ENCODE data around the gene HOXA3. TPM values are rescaled to one million over a fixed set of nuclear protein-coding genes. Genes with fewer than 3 reads are reported as not detected.

HOXA3 gene
- total RNA-seq, 1 donor from 2014 or later: 3.7 TPM

- peak overlapping the region; percentile 79 for H3K27ac ChIP-seq (ENCODE audit: low read depth, low read length)
- H3K9ac ChIP-seq (ENCODE audit: low read depth in 1 of 3, low read length in 3 of 3): peak overlapping the region; percentile 74 to 88 (median 76)
- H3K27me3 ChIP-seq (ENCODE audit: control insufficient read depth in 3 of 3, insufficient read depth in 3 of 3, low read length in 3 of 3): no peaks in the 10 kb centered on the region
- peaks cover 25 to 35% (median 33%) of the 10 kb centered on the region in 3 donors for H3K4me1 ChIP-seq (ENCODE audit: control insufficient read depth in 3 of 3, insufficient read depth in 3 of 3, low read length in 3 of 3)
- H3K9me3 ChIP-seq (ENCODE audit: control insufficient read depth in 3 of 3, low read length in 3 of 3): no peaks in the 10 kb centered on the region
- peaks cover 0 to 6% (median 0%) of the 10 kb centered on the region in 3 donors for H3K36me3 ChIP-seq (ENCODE audit: control insufficient read depth in 3 of 3, insufficient read depth in 3 of 3, low read length in 3 of 3)
- H3K4me3 ChIP-seq (ENCODE audit: low read length in 3 of 3): peak overlapping the region; percentile 70 to 84 (median 81)
Measured at GRCh38 chr7:27160546-27161213, 8.3 kb upstream of the HOXA3 start.

GRCh38 chr7:27160145-27160545 is 7.8 kb upstream of the HOXA3 start:
- H3K4me1 ChIP-seq (ENCODE audit: control insufficient read depth in 3 of 3, insufficient read depth in 3 of 3, low read length in 3 of 3): peaks cover 30 to 40% (median 38%) of the 10 kb centered on the region in 3 donors
- peak overlapping the region; percentile 79 for H3K27ac ChIP-seq (ENCODE audit: low read depth, low read length)

GRCh38 chr7:27159266-27160144 is 7.1 kb upstream of the HOXA3 start:
- Histone ChIP-seq H3K36me3 (ENCODE audit: control insufficient read depth in 3 of 3, insufficient read depth in 3 of 3, low read length in 3 of 3) (peaks cover 0 to 6% (median 0%) of the 10 kb centered on the region in 3 donors), H3K27me3 (ENCODE audit: control insufficient read depth in 3 of 3, insufficient read depth in 3 of 3, low read length in 3 of 3) (no peaks in the 10 kb centered on the region), H3K4me1 (ENCODE audit: control insufficient read depth in 3 of 3, insufficient read depth in 3 of 3, low read length in 3 of 3) (peaks cover 28 to 40% (median 38%) of the 10 kb centered on the region in 3 donors), H3K9ac (ENCODE audit: low read depth in 1 of 3, low read length in 3 of 3) (peak overlapping the region in 1 of 3 donors; percentile 88), H3K4me3 (ENCODE audit: low read length in 3 of 3) (peak overlapping the region in 2 of 3 donors; percentile 81 to 84), H3K9me3 (ENCODE audit: control insufficient read depth in 3 of 3, low read length in 3 of 3) (no peaks in the 10 kb centered on the region), H3K27ac (ENCODE audit: low read depth, low read length) (peak overlapping the region; percentile 79)

More at GRCh38 chr7:27160145-27160545, 7.8 kb upstream of the HOXA3 start:
- Histone ChIP-seq H3K9ac (ENCODE audit: low read depth in 1 of 3, low read length in 3 of 3) (peak overlapping the region; percentile 74 to 88 (median 76)), H3K9me3 (ENCODE audit: control insufficient read depth in 3 of 3, low read length in 3 of 3) (no peaks in the 10 kb centered on the region), H3K36me3 (ENCODE audit: control insufficient read depth in 3 of 3, insufficient read depth in 3 of 3, low read length in 3 of 3) (peaks cover 0 to 6% (median 0%) of the 10 kb centered on the region in 3 donors), H3K27me3 (ENCODE audit: control insufficient read depth in 3 of 3, insufficient read depth in 3 of 3, low read length in 3 of 3) (no peaks in the 10 kb centered on the region), H3K4me3 (ENCODE audit: low read length in 3 of 3) (peak overlapping the region; percentile 70 to 84 (median 81))

GRCh38 chr7:27158436-27159265 is 6.3 kb upstream of the HOXA3 start:
- H3K9ac ChIP-seq (ENCODE audit: low read depth in 1 of 3, low read length in 3 of 3): no peak overlapping the region
- H3K27me3 ChIP-seq (ENCODE audit: control insufficient read depth in 3 of 3, insufficient read depth in 3 of 3, low read length in 3 of 3): no peaks in the 10 kb centered on the region
- H3K27ac ChIP-seq (ENCODE audit: low read depth, low read length): no peak overlapping the region
- H3K36me3 ChIP-seq (ENCODE audit: control insufficient read depth in 3 of 3, insufficient read depth in 3 of 3, low read length in 3 of 3): peaks cover 0 to 7% (median 0%) of the 10 kb centered on the region in 3 donors
- H3K4me1 ChIP-seq (ENCODE audit: control insufficient read depth in 3 of 3, insufficient read depth in 3 of 3, low read length in 3 of 3): peaks cover 22 to 32% (median 31%) of the 10 kb centered on the region in 3 donors
- no peak overlapping the region for H3K4me3 ChIP-seq (ENCODE audit: low read length in 3 of 3)
- H3K9me3 ChIP-seq (ENCODE audit: control insufficient read depth in 3 of 3, low read length in 3 of 3): no peaks in the 10 kb centered on the region

- no peak overlapping the region for H3K27ac ChIP-seq (ENCODE audit: low read depth, low read length)
- H3K4me1 ChIP-seq (ENCODE audit: control insufficient read depth in 3 of 3, insufficient read depth in 3 of 3, low read length in 3 of 3): peaks cover 18 to 26% (median 26%) of the 10 kb centered on the region in 3 donors
- no peak overlapping the region for H3K9ac ChIP-seq (ENCODE audit: low read depth in 1 of 3, low read length in 3 of 3)
- H3K9me3 ChIP-seq (ENCODE audit: control insufficient read depth in 3 of 3, low read length in 3 of 3): no peaks in the 10 kb centered on the region
- no peak overlapping the region for H3K4me3 ChIP-seq (ENCODE audit: low read length in 3 of 3)
- H3K27me3 ChIP-seq (ENCODE audit: control insufficient read depth in 3 of 3, insufficient read depth in 3 of 3, low read length in 3 of 3): no peaks in the 10 kb centered on the region
- peaks cover 0 to 2% (median 0%) of the 10 kb centered on the region in 3 donors for H3K36me3 ChIP-seq (ENCODE audit: control insufficient read depth in 3 of 3, insufficient read depth in 3 of 3, low read length in 3 of 3)
Measured at GRCh38 chr7:27157702-27158431, 5.5 kb upstream of the HOXA3 start.

GRCh38 chr7:27156916-27157701 is 4.7 kb upstream of the HOXA3 start:
- peaks cover 0 to 5% (median 0%) of the 10 kb centered on the region in 3 donors for H3K27me3 ChIP-seq (ENCODE audit: control insufficient read depth in 3 of 3, insufficient read depth in 3 of 3, low read length in 3 of 3)
- peaks cover 0 to 2% (median 0%) of the 10 kb centered on the region in 3 donors for H3K36me3 ChIP-seq (ENCODE audit: control insufficient read depth in 3 of 3, insufficient read depth in 3 of 3, low read length in 3 of 3)
- H3K4me1 ChIP-seq (ENCODE audit: control insufficient read depth in 3 of 3, insufficient read depth in 3 of 3, low read length in 3 of 3): peaks cover 20 to 33% (median 33%) of the 10 kb centered on the region in 3 donors
- peak overlapping the region; percentile 88 for H3K27ac ChIP-seq (ENCODE audit: low read depth, low read length)
- H3K4me3 ChIP-seq (ENCODE audit: low read length in 3 of 3): peak overlapping the region; percentile 75 to 89 (median 87)
- no peaks in the 10 kb centered on the region for H3K9me3 ChIP-seq (ENCODE audit: control insufficient read depth in 3 of 3, low read length in 3 of 3)
- H3K9ac ChIP-seq (ENCODE audit: low read depth in 1 of 3, low read length in 3 of 3): peak overlapping the region; percentile 44 to 93 (median 81)

- peak within 1 kb of the TSS; percentile 75 to 89 (median 87) for H3K4me3 ChIP-seq (ENCODE audit: low read length in 3 of 3)
- peaks cover 27 to 39% (median 39%) of the 10 kb centered on the region in 3 donors for H3K4me1 ChIP-seq (ENCODE audit: control insufficient read depth in 3 of 3, insufficient read depth in 3 of 3, low read length in 3 of 3)
- H3K27me3 ChIP-seq (ENCODE audit: control insufficient read depth in 3 of 3, insufficient read depth in 3 of 3, low read length in 3 of 3): peaks cover 0 to 8% (median 0%) of the 10 kb centered on the region in 3 donors
- peak within 1 kb of the TSS; percentile 81 to 93 (median 89) for H3K9ac ChIP-seq (ENCODE audit: low read depth in 1 of 3, low read length in 3 of 3)
- H3K36me3 ChIP-seq (ENCODE audit: control insufficient read depth in 3 of 3, insufficient read depth in 3 of 3, low read length in 3 of 3): peaks cover 0 to 2% (median 0%) of the 10 kb centered on the region in 3 donors
- peak within 1 kb of the TSS; percentile 88 for H3K27ac ChIP-seq (ENCODE audit: low read depth, low read length)
- no peaks in the 10 kb centered on the region for H3K9me3 ChIP-seq (ENCODE audit: control insufficient read depth in 3 of 3, low read length in 3 of 3)
Measured at GRCh38 chr7:27156508-27156898, 4.1 kb upstream of the HOXA3 start, which contains the start of gene HOXA7. Gene HOXA7 (minus strand): TSS chr7:27156675. CDS start chr7:27156545, 130 bp downstream.

- H3K4me1 ChIP-seq (ENCODE audit: control insufficient read depth in 3 of 3, insufficient read depth in 3 of 3, low read length in 3 of 3): peaks cover 27 to 42% (median 41%) of the 10 kb centered on the region in 3 donors
- H3K27ac ChIP-seq (ENCODE audit: low read depth, low read length): peak overlapping the region; percentile 88
- peaks cover 0 to 8% (median 0%) of the 10 kb centered on the region in 3 donors for H3K27me3 ChIP-seq (ENCODE audit: control insufficient read depth in 3 of 3, insufficient read depth in 3 of 3, low read length in 3 of 3)
- peak overlapping the region; percentile 81 to 93 (median 89) for H3K9ac ChIP-seq (ENCODE audit: low read depth in 1 of 3, low read length in 3 of 3)
- H3K36me3 ChIP-seq (ENCODE audit: control insufficient read depth in 3 of 3, insufficient read depth in 3 of 3, low read length in 3 of 3): peaks cover 0 to 2% (median 0%) of the 10 kb centered on the region in 3 donors
- peak overlapping the region; percentile 75 to 89 (median 87) for H3K4me3 ChIP-seq (ENCODE audit: low read length in 3 of 3)
- no peaks in the 10 kb centered on the region for H3K9me3 ChIP-seq (ENCODE audit: control insufficient read depth in 3 of 3, low read length in 3 of 3)
Measured at GRCh38 chr7:27155816-27156507, 3.6 kb upstream of the HOXA3 start.

Data from skeletal muscle tissue (tissue), 4 donors.